Keratinocyte (primary cell): ENCODE data around the gene PYGB. TPM values are rescaled to one million over a fixed set of nuclear protein-coding genes. Genes with fewer than 3 reads are reported as not detected.

Experiments
- DNase-seq: peaks from one replicate; pipeline ENCODE4 v3.0.0-alpha.2; 2011; ENCODE audit warnings: low read depth, missing footprints, low spot score
- FAIRE-seq: peaks from 2 replicates; lab custom pipeline; 2011; peaks lifted over from hg19 to GRCh38; lab: Jason Lieb, UNC
- H2AFZ ChIP-seq: 2 replicates; pipeline ENCODE4 v1.6.0; 2012; ENCODE audit warnings: low read length, control low read depth, inconsistent platforms; ENCODE audit not compliant: control insufficient read depth
- H3K27ac ChIP-seq: 2 replicates; pipeline ENCODE4 v1.5.1; 2011; ENCODE audit warnings: low read length; ENCODE audit not compliant: control insufficient read depth, insufficient read depth
- H3K27me3 ChIP-seq: 3 replicates; pipeline ENCODE4 v1.6.0; 2011; ENCODE audit warnings: low read length; ENCODE audit not compliant: control insufficient read depth, insufficient read depth; ENCODE audit errors: extremely low read depth
- H3K36me3 ChIP-seq, 2 experiments: 2 replicates in 1 of 2; 3 replicates in 1 of 2; pipeline ENCODE4 v1.5.1; 2011; ENCODE audit warnings: low read length in 2 of 2, mild to moderate bottlenecking in 1 of 2; ENCODE audit not compliant: control insufficient read depth in 2 of 2, insufficient read depth in 2 of 2; ENCODE audit errors: extremely low read depth in 1 of 2
- H3K4me1 ChIP-seq: 3 replicates; pipeline ENCODE4 v1.5.1; 2011; ENCODE audit warnings: low read length; ENCODE audit not compliant: control insufficient read depth, insufficient read depth; ENCODE audit errors: extremely low read depth
- H3K4me2 ChIP-seq: 3 replicates; pipeline ENCODE4 v1.6.0; 2011; ENCODE audit warnings: low read depth, low read length; ENCODE audit not compliant: control insufficient read depth, insufficient read depth; ENCODE audit errors: extremely low read depth
- H3K4me3 ChIP-seq, 3 experiments: fragments of 200-600 bp in 1 of 3; sonication (generic) in 1 of 3; 2 replicates in 2 of 3; 3 replicates in 1 of 3; pipeline ENCODE4 v1.5.1; 2011 to 2016; ENCODE audit warnings: low read length in 3 of 3, mild to moderate bottlenecking in 3 of 3, control low read depth in 2 of 3, inconsistent platforms in 1 of 3, low read depth in 1 of 3, mixed read lengths in 1 of 3, mixed run types in 1 of 3, moderate library complexity in 1 of 3; ENCODE audit not compliant: control insufficient read depth in 2 of 3, insufficient read depth in 2 of 3; ENCODE audit errors: extremely low read depth in 1 of 3
- H3K79me2 ChIP-seq: 2 replicates; pipeline ENCODE4 v1.6.0; 2012; ENCODE audit warnings: low read length; ENCODE audit not compliant: control insufficient read depth, insufficient read depth
- H3K9ac ChIP-seq: 3 replicates; pipeline ENCODE4 v1.6.0; 2011; ENCODE audit warnings: low read length; ENCODE audit not compliant: control insufficient read depth, insufficient read depth; ENCODE audit errors: extremely low read depth
- H3K9me1 ChIP-seq: 3 replicates; pipeline ENCODE4 v1.6.0; 2011; ENCODE audit warnings: low read length; ENCODE audit not compliant: control insufficient read depth, insufficient read depth; ENCODE audit errors: extremely low read depth
- H3K9me3 ChIP-seq: 2 replicates; pipeline ENCODE4 v1.5.1; 2012; ENCODE audit warnings: low read depth, low read length; ENCODE audit not compliant: control insufficient read depth
- H4K20me1 ChIP-seq: 3 replicates; pipeline ENCODE4 v1.6.0; 2011; ENCODE audit warnings: low read length; ENCODE audit not compliant: control insufficient read depth, insufficient read depth; ENCODE audit errors: extremely low read depth
- CTCF ChIP-seq, 3 experiments: IDR thresholded peaks in 1 of 3; conservative IDR thresholded peaks in 1 of 3; optimal IDR thresholded peaks in 1 of 3; 2 replicates in 2 of 3; 3 replicates in 1 of 3; pipeline versions ENCODE3 to v1.5.1; 2011; ENCODE audit warnings: low read length in 3 of 3, mild to moderate bottlenecking in 3 of 3, moderate library complexity in 2 of 3, control low read depth in 1 of 3, inconsistent platforms in 1 of 3; ENCODE audit not compliant: insufficient read depth in 2 of 3; ENCODE audit errors: extremely low read depth in 1 of 3
- EZH2 ChIP-seq: IDR thresholded peaks from one replicate; pipeline ENCODE4 v1.6.1; 2012; ENCODE audit warnings: inconsistent platforms, mild to moderate bottlenecking, low read length, moderate library complexity
- dilution Hi-C: fragments of 300-500 bp; cut with MboI; formaldehyde crosslinking; loops from one replicate; pipeline ENCODE4 v1.7.0; 2020; ENCODE audit warnings: low sequenced_read_pairs; ENCODE audit not compliant: extremely low pct_ligation_motif_present
- polyA plus RNA-seq, 5 experiments: library from polyadenylated mRNA; depleted of rRNA in 3 of 5; stranded (reverse) in 3 of 5; stranded (forward) in 1 of 5; unstranded in 1 of 5; fragments of >200 nt; gene quantifications; 1 replicate in 1 of 5; 2 replicates in 3 of 5; 3 replicates in 1 of 5; pipeline versions ENCODE4 v1.2.1 to v1.2.3, GENCODE V29; 2011 to 2012; ENCODE audit warnings: missing spikeins in 2 of 5, low read depth in 1 of 5, low replicate concordance in 1 of 5

PYGB gene
- polyA plus RNA-seq, 1 donor (not counting 4 experiments of a cell fraction or from before 2014, with no cell fraction given) = 78.3 TPM

- H3K27ac ChIP-seq = no peak overlapping the region
- TF ChIP-seq CTCF (optimal IDR thresholded peaks at IDR 0.05 in 1 of 3, IDR thresholded peaks at IDR 0.05 in 1 of 3, conservative IDR thresholded peaks at IDR 0.05 in 1 of 3; ENCODE audit: extremely low read depth in 1 of 3, insufficient read depth in 2 of 3, low read length in 3 of 3) (no peak), EZH2 (no peak)
- peaks cover 78 to 80% of the 10 kb centered on the region in 2 experiments for H3K36me3 ChIP-seq
- H3K9ac ChIP-seq = no peak overlapping the region
- no peak for DNase-seq
- H3K4me2 ChIP-seq = no peak overlapping the region
- no peaks in the 10 kb centered on the region for H3K9me1 ChIP-seq
- H3K4me1 ChIP-seq = no peaks in the 10 kb centered on the region
- H3K9me3 ChIP-seq = no peaks in the 10 kb centered on the region
- FAIRE-seq = no peak
- no peaks in the 10 kb centered on the region for H3K27me3 ChIP-seq
- H3K79me2 ChIP-seq = peaks cover 10% of the 10 kb centered on the region
- dilution Hi-C loops = no loop called here
- H2AFZ ChIP-seq = no peak overlapping the region
- H4K20me1 ChIP-seq = peaks cover 5% of the 10 kb centered on the region
- no peak overlapping the region for H3K4me3 ChIP-seq
Measured at GRCh38 chr20:25276533-25277050, 28.7 kb downstream of the PYGB start.

DNA sequence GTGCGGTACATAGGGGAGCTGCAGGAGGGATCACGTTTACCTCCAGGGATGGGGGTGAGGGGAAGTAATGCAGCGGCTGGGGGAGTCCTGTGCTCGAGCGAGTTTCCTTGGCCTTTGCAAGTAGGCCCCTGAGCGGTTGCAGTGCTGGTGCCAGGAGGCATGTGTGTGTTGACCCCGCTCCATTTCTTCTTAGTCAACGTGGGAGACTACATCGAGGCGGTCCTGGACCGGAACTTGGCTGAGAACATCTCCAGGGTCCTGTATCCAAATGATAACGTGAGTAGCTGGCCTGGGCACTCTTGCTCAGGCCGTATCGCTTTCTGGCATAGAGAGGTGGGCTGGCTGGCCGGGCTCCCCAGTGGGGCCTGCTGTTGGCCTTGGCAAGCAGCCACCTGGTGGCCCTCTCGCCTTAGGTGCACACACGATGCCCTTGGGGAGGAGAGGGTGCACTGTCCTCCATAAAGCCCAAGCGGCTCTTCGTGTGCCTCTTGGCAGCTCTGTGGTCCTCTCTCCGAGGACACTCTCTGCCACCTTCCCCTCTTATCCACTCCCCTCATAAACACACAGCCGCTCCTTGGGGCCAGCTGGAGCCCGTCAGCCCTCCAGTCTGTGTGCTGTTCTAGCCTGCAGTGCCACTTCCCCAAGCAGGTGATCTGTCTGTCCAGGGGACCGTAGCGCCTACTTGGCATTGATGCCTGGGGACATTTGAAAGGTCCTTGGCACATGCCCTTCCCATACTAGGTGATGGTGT, 29.3 kb downstream of the PYGB start:
- Histone ChIP-seq H3K9ac (no peak overlapping the region), H2AFZ (no peak overlapping the region), H3K4me1 (no peaks in the 10 kb centered on the region), H3K4me3 (no peak overlapping the region), H3K27ac (no peak overlapping the region), H4K20me1 (peaks cover 5% of the 10 kb centered on the region), H3K27me3 (no peaks in the 10 kb centered on the region), H3K4me2 (no peak overlapping the region), H3K79me2 (peaks cover 10% of the 10 kb centered on the region), H3K9me1 (no peaks in the 10 kb centered on the region), H3K36me3 (peaks cover 76 to 80% of the 10 kb centered on the region in 2 experiments), H3K9me3 (no peaks in the 10 kb centered on the region)
- dilution Hi-C loops = no loop called here
- TF ChIP-seq EZH2 (no peak), CTCF (optimal IDR thresholded peaks at IDR 0.05 in 1 of 3, IDR thresholded peaks at IDR 0.05 in 1 of 3, conservative IDR thresholded peaks at IDR 0.05 in 1 of 3; ENCODE audit: extremely low read depth in 1 of 3, insufficient read depth in 2 of 3, low read length in 3 of 3) (no peak)
- no peak for FAIRE-seq
- no peak for DNase-seq
